GM18507 (cell line): ENCODE results near the gene PEX10.
A peak's percentile ranks its signal among the peaks of the same experiment; 100 is the strongest.

Experiments used
- DNase-seq: peaks from one replicate; pipeline ENCODE4 v3.0.0; 2011; ENCODE audit warnings: low read depth; ENCODE audit not compliant: insufficient read length; ENCODE audit errors: extremely low spot score
- FAIRE-seq: peaks from 2 replicates; lab custom pipeline; 2011; peaks lifted over from hg19 to GRCh38; lab: Jason Lieb, UNC

PEX10 gene

GRCh38 chr1:2393471-2393877 lies 18.9 kb downstream of the PEX10 start:
- FAIRE-seq (no peak), DNase-seq (no peak)

- FAIRE-seq (no peak), DNase-seq (no peak)
These were observed 19.7 kb downstream of the PEX10 start for GRCh38 chr1:2392686-2393085.

GRCh38 chr1:2391931-2392509 lies 20.3 kb downstream of the PEX10 start:
- DNase-seq (no peak), FAIRE-seq (peak; percentile 35)

GRCh38 chr1:2391041-2391930 lies 21.1 kb downstream of the PEX10 start, which contains the start of the genes MORN1 and RER1:
Gene MORN1 (minus strand): TSS chr1:2391554. CDS start chr1:2391533, 21 bp downstream.
Gene RER1 (plus strand): TSS chr1:2391841. CDS start chr1:2395791, 3,950 bp downstream.
- DNase-seq, result peak; percentile 98
- peak; percentile 99 for FAIRE-seq

GRCh38 chr1:2389644-2390043 lies 22.7 kb downstream of the PEX10 start:
- DNase-seq (no peak), FAIRE-seq (no peak)

GRCh38 chr1:2388004-2388913 lies 24.1 kb downstream of the PEX10 start:
- FAIRE-seq, result peak; percentile 87
- DNase-seq, result no peak

- FAIRE-seq (no peak), DNase-seq (no peak)
These were observed 25.4 kb downstream of the PEX10 start for GRCh38 chr1:2386636-2387611.

- DNase-seq (no peak), FAIRE-seq (no peak)
These were observed 26.6 kb downstream of the PEX10 start for GRCh38 chr1:2385606-2386280.

GRCh38 chr1:2384941-2385481 lies 27.4 kb downstream of the PEX10 start:
- FAIRE-seq (no peak), DNase-seq (no peak)

GRCh38 chr1:2384130-2384860 lies 28.1 kb downstream of the PEX10 start:
- no peak for DNase-seq

GRCh38 chr1:2383576-2383975 lies 28.8 kb downstream of the PEX10 start:
- DNase-seq, result no peak

More at GRCh38 chr1:2384130-2384860, 28.1 kb downstream of the PEX10 start:
- FAIRE-seq, result no peak

GRCh38 chr1:2382621-2383361 lies 29.6 kb downstream of the PEX10 start:
- FAIRE-seq (no peak), DNase-seq (peak; percentile 26)

More at GRCh38 chr1:2383576-2383975, 28.8 kb downstream of the PEX10 start:
- FAIRE-seq, result no peak

- peak; percentile 84 for DNase-seq
- peak; percentile 80 for FAIRE-seq
These were observed 30.4 kb downstream of the PEX10 start for GRCh38 chr1:2381741-2382620.

- DNase-seq, result no peak
These were observed 31.4 kb downstream of the PEX10 start for GRCh38 chr1:2380816-2381591.

More at GRCh38 chr1:2380816-2381591, 31.4 kb downstream of the PEX10 start:
- FAIRE-seq, result no peak
